GM13977 (cell line): ENCODE measurements around the gene AGPAT3.

ENCODE experiments used
- DNase-seq: peaks from one replicate; pipeline ENCODE4 v3.0.0; 2012; ENCODE audit warnings: low spot score
- CTCF ChIP-seq: IDR thresholded peaks from 2 replicates; pipeline ENCODE4 v1.5.1; 2012; ENCODE audit warnings: mild to moderate bottlenecking, control low read depth; ENCODE audit not compliant: insufficient read depth; ENCODE audit errors: extremely low read depth, missing control alignments
- in situ Hi-C: fragments of 300-500 bp; cut with MboI; formaldehyde crosslinking; loops from one replicate; pipeline ENCODE4 v1.12.0; 2022; ENCODE audit warnings: low sequenced_read_pairs, low pct_unique_long_range_greater_than_20kb, mixed read lengths, inconsistent platforms; ENCODE audit not compliant: unreplicated experiment

Gene AGPAT3

DNA sequence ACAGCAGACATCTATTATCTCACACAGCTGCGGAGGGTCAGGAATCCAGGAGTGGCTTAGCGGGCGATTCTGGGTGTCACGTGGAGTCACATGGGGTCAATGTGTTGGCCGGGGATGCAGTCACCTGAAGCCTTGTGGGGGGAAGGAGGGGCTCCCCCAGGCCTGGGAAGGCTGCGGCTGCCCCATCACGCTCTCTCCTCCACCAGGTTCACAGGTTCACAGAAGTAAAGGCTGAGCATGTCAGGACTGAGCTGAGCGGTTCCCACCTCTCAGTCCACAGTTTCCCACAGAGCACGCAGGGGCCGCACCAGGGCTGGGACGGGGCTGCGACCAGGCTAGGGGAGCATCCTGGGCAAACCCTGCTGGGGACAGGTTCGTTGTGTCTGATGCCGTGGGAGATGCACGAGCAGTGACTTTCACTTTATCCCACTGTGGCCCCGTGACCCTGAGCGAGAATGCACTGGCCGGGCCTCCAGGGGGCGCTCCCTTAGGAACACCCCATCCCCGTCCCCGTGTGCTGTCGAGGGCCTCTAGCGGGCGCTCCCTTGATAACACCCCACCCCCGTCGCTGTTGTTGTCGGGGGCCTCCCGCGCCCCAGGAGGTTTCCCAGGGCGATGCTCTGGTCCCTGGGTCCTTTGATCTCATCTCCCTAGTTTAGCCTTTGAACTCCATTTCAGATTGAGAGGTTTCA, 73.9 kb downstream of the AGPAT3 start:
- in situ Hi-C loops, result no loop called here
- DNase-seq, result peak; percentile 92
- TF ChIP-seq CTCF, result peak; percentile 99

GRCh38 chr21:43939443-43940328, 74.7 kb downstream of the AGPAT3 start:
- DNase-seq, result no peak
- in situ Hi-C loops, result no loop called here
- no peak for TF ChIP-seq CTCF

DNA sequence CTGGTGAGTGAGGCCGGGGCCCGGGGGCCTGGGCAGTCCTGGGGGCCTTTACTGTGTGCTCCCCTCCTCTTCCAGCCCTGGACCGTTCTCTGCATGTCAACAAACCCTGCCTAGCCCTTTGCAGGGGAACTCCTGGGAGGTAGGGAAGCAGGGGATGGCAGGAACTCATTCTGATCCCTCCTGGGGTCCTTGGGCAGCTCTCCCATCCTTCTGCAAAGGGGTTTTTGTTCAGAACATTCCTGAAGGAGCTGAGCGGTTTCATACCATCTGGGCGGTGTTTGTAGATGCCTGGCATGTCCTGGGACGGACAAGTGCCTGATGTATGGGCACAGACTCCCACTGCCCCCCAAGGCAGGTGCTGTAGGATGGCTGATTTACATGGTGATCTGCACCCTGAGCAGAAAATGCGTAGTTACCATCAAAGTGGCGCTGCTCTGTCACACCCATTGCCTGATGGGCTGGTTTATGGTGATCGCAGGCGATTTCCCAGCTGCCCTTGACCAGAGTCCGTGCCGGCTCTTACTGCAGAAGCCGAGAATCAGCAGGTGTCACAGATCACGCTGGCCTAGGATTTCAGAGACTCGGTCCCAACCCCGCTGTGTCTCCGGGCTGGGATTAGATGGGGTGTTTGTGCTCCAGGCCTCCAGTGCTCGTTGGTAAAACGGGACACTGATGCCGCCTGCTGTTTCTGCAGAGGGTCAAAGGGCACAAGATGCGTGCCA, 75.5 kb downstream of the AGPAT3 start:
- in situ Hi-C loops, result no loop called here
- TF ChIP-seq CTCF, result no peak
- no peak for DNase-seq

DNA sequence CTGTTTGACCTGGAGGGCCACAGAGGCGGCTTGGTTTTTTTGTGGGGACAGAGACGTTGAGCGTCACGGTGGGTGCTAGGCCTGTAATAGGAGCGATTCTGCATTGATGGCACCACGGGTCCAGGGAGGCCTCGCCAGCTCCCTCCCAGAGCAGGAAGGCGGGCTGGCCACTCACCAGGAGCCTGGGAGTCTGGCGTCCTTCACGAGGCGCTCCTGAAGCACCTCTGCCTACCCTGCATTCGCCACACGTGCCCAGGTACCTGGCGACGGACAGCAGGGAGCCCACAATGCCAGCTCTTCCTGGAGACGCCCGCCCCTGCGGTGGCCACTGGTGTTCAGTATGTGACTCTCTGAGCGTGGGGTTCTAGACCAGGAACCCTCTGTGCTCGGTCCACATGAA, 77.2 kb downstream of the AGPAT3 start:
- DNase-seq, result no peak
- in situ Hi-C loops, result no loop called here
- no peak for TF ChIP-seq CTCF

- no peak for TF ChIP-seq CTCF
- DNase-seq, result no peak
- in situ Hi-C loops, result no loop called here
Measured at GRCh38 chr21:43942621-43943020, 77.6 kb downstream of the AGPAT3 start.

GRCh38 chr21:43943512-43944077, 78.6 kb downstream of the AGPAT3 start:
- TF ChIP-seq CTCF, result no peak
- in situ Hi-C loops, result no loop called here
- DNase-seq, result no peak
